BLaER1 treated with 17β-estradiol and CSF1 and Interleukin-3, amounts not matched to agents 10 nM and 100 nM (cell line): ENCODE measurements around the gene GRSF1.

Experiments
- H3K27ac ChIP-seq, 11 experiments: shearing (Covaris generic); formaldehyde crosslinking; 2 replicates each; pipeline ENCODE4 v1.8.1; 2022
- H3K27me3 ChIP-seq, 11 experiments: shearing (Covaris generic); formaldehyde crosslinking; 2 replicates each; pipeline ENCODE4 v1.8.1; 2022
- H3K36me3 ChIP-seq, 11 experiments: shearing (Covaris generic); formaldehyde crosslinking; 2 replicates each; pipeline ENCODE4 v1.8.1; 2022
- H3K4me1 ChIP-seq, 10 experiments: shearing (Covaris generic); formaldehyde crosslinking; 2 replicates each; pipeline ENCODE4 v1.8.1; 2022
- H3K4me2 ChIP-seq, 11 experiments: shearing (Covaris generic); formaldehyde crosslinking; 2 replicates each; pipeline ENCODE4 v1.8.1; 2022
- H3K4me3 ChIP-seq, 10 experiments: shearing (Covaris generic); formaldehyde crosslinking; 2 replicates each; pipeline ENCODE4 v1.8.1; 2022
- H3K9ac ChIP-seq, 11 experiments: shearing (Covaris generic); formaldehyde crosslinking; 2 replicates each; pipeline ENCODE4 v1.8.1; 2022
- H3K9me3 ChIP-seq, 11 experiments: shearing (Covaris generic); formaldehyde crosslinking; replicated peaks in 1 of 11; 2 replicates each; pipeline ENCODE4 v1.8.1; 2022
- H4K20me1 ChIP-seq, 11 experiments: shearing (Covaris generic); formaldehyde crosslinking; 2 replicates each; pipeline ENCODE4 v1.8.1; 2022
- Cebpa-rat ChIP-seq, 11 experiments: shearing (Covaris generic); IDR thresholded peaks; 2 replicates each; pipeline ENCODE4 v1.8.1; 2022

GRSF1 gene

GRCh38 chr4:70839589-70840093, at the start of gene GRSF1:
TSS of gene GRSF1 (minus strand) at chr4:70839890. CDS start at chr4:70839827, 63 bp downstream.
- Histone ChIP-seq H3K9me3 (no peaks in the 10 kb centered on the region), H3K36me3 (peaks cover 15 to 28% (median 25%) of the 10 kb centered on the region in 11 experiments), H3K4me3 (peak within 1 kb of the TSS; percentile 89 to 98 (median 96)), H3K27ac (peak within 1 kb of the TSS; percentile 88 to 99 (median 98)), H3K9ac (peak within 1 kb of the TSS; percentile 94 to 100 (median 98)), H3K4me2 (peak within 1 kb of the TSS; percentile 84 to 95 (median 92)), H3K4me1 (peaks cover 18 to 43% (median 33%) of the 10 kb centered on the region in 10 experiments; a peak in 19 of 20 replicates), H4K20me1 (peaks cover 33 to 49% (median 44%) of the 10 kb centered on the region in 11 experiments; a peak in 21 of 22 replicates), H3K27me3 (no peaks in the 10 kb centered on the region)
- TF ChIP-seq Cebpa-rat (IDR thresholded peaks at IDR 0.05) = no peak

GRCh38 chr4:70885174-70885573, 45.5 kb upstream of the GRSF1 start:
- H3K27me3 ChIP-seq = no peaks in the 10 kb centered on the region
- H3K9me3 ChIP-seq = no peaks in the 10 kb centered on the region
- H3K4me1 ChIP-seq = no peaks in the 10 kb centered on the region
- H3K27ac ChIP-seq = no peak overlapping the region
- no peaks in the 10 kb centered on the region for H4K20me1 ChIP-seq
- H3K4me2 ChIP-seq = no peak overlapping the region
- no peak for TF ChIP-seq Cebpa-rat (IDR thresholded peaks at IDR 0.05)
- H3K36me3 ChIP-seq = no peaks in the 10 kb centered on the region
- H3K4me3 ChIP-seq = no peak overlapping the region
- H3K9ac ChIP-seq = no peak overlapping the region

- no peaks in the 10 kb centered on the region for H4K20me1 ChIP-seq
- no peak overlapping the region for H3K27ac ChIP-seq
- TF ChIP-seq Cebpa-rat (IDR thresholded peaks at IDR 0.05) = no peak
- H3K9ac ChIP-seq = no peak overlapping the region
- H3K9me3 ChIP-seq = no peaks in the 10 kb centered on the region
- no peak overlapping the region for H3K4me2 ChIP-seq
- no peaks in the 10 kb centered on the region for H3K27me3 ChIP-seq
- no peak overlapping the region for H3K4me3 ChIP-seq
- H3K36me3 ChIP-seq = no peaks in the 10 kb centered on the region
- H3K4me1 ChIP-seq = no peaks in the 10 kb centered on the region
Observed at GRCh38 chr4:70880739-70881138, 41.0 kb upstream of the GRSF1 start.

GRCh38 chr4:70877556-70877955, 37.9 kb upstream of the GRSF1 start:
- H3K36me3 ChIP-seq = no peaks in the 10 kb centered on the region
- no peak for TF ChIP-seq Cebpa-rat (IDR thresholded peaks at IDR 0.05)
- no peaks in the 10 kb centered on the region for H3K27me3 ChIP-seq
- H4K20me1 ChIP-seq = no peaks in the 10 kb centered on the region
- no peak overlapping the region for H3K9ac ChIP-seq
- H3K9me3 ChIP-seq = no peaks in the 10 kb centered on the region
- H3K4me2 ChIP-seq = no peak overlapping the region
- peaks cover 5 to 12% (median 10%) of the 10 kb centered on the region in 10 experiments; a peak in 14 of 20 replicates for H3K4me1 ChIP-seq
- no peak overlapping the region for H3K27ac ChIP-seq
- no peak overlapping the region for H3K4me3 ChIP-seq

- H3K4me3 ChIP-seq = no peak overlapping the region
- H3K4me2 ChIP-seq = peak overlapping the region in 10 of 11 experiments; percentile 8 to 52 (median 31); a peak in 12 of 22 replicates
- H3K27ac ChIP-seq = no peak overlapping the region
- TF ChIP-seq Cebpa-rat (IDR thresholded peaks at IDR 0.05) = no peak
- no peaks in the 10 kb centered on the region for H3K27me3 ChIP-seq
- H4K20me1 ChIP-seq = no peaks in the 10 kb centered on the region
- H3K9me3 ChIP-seq = no peaks in the 10 kb centered on the region
- peaks cover 5 to 12% (median 10%) of the 10 kb centered on the region in 10 experiments; a peak in 14 of 20 replicates for H3K4me1 ChIP-seq
- no peak overlapping the region for H3K9ac ChIP-seq
- H3K36me3 ChIP-seq = no peaks in the 10 kb centered on the region
Observed at GRCh38 chr4:70874268-70875156, 34.8 kb upstream of the GRSF1 start.

GRCh38 chr4:70873216-70873615, 33.5 kb upstream of the GRSF1 start:
- no peak overlapping the region for H3K4me3 ChIP-seq

GRCh38 chr4:70868778-70869177, 29.1 kb upstream of the GRSF1 start:
- Histone ChIP-seq H4K20me1 (no peaks in the 10 kb centered on the region), H3K4me2 (no peak overlapping the region), H3K4me3 (no peak overlapping the region), H3K9ac (no peak overlapping the region), H3K36me3 (no peaks in the 10 kb centered on the region), H3K9me3 (no peaks in the 10 kb centered on the region), H3K27ac (no peak overlapping the region), H3K27me3 (no peaks in the 10 kb centered on the region), H3K4me1 (peaks cover 0 to 4% (median 0%) of the 10 kb centered on the region in 10 experiments; a peak in 1 of 20 replicates)
- no peak for TF ChIP-seq Cebpa-rat (IDR thresholded peaks at IDR 0.05)

More at GRCh38 chr4:70873216-70873615, 33.5 kb upstream of the GRSF1 start:
- no peaks in the 10 kb centered on the region for H3K27me3 ChIP-seq
- no peak for TF ChIP-seq Cebpa-rat (IDR thresholded peaks at IDR 0.05)
- H4K20me1 ChIP-seq = no peaks in the 10 kb centered on the region
- no peaks in the 10 kb centered on the region for H3K9me3 ChIP-seq
- H3K36me3 ChIP-seq = no peaks in the 10 kb centered on the region
- peaks cover 5 to 12% (median 10%) of the 10 kb centered on the region in 10 experiments; a peak in 14 of 20 replicates for H3K4me1 ChIP-seq
- H3K9ac ChIP-seq = no peak overlapping the region
- no peak overlapping the region for H3K27ac ChIP-seq
- no peak overlapping the region for H3K4me2 ChIP-seq

GRCh38 chr4:70863099-70863790, 23.6 kb upstream of the GRSF1 start:
- Histone ChIP-seq H3K9me3 (no peaks in the 10 kb centered on the region), H3K4me1 (peaks cover 0 to 5% (median 0%) of the 10 kb centered on the region in 10 experiments; a peak in 1 of 20 replicates), H3K36me3 (no peaks in the 10 kb centered on the region), H4K20me1 (no peaks in the 10 kb centered on the region), H3K27me3 (no peaks in the 10 kb centered on the region), H3K9ac (no peak overlapping the region), H3K27ac (no peak overlapping the region), H3K4me3 (no peak overlapping the region), H3K4me2 (no peak overlapping the region)
- TF ChIP-seq Cebpa-rat (IDR thresholded peaks at IDR 0.05) = no peak

- Histone ChIP-seq H3K9me3 (peaks cover 0 to 7% (median 0%) of the 10 kb centered on the region in 11 experiments; a peak in 2 of 22 replicates), H3K27ac (no peak overlapping the region), H3K27me3 (no peaks in the 10 kb centered on the region), H3K9ac (no peak overlapping the region), H3K4me2 (no peak overlapping the region), H3K4me1 (0 out of 20 replicates have a peak, but pooled peaks cover 0 to 5% (median 0%) of the 10 kb centered on the region in 10 experiments), H3K4me3 (no peak overlapping the region), H4K20me1 (no peaks in the 10 kb centered on the region), H3K36me3 (no peaks in the 10 kb centered on the region)
- no peak for TF ChIP-seq Cebpa-rat (IDR thresholded peaks at IDR 0.05)
Observed at GRCh38 chr4:70859066-70859465, 19.4 kb upstream of the GRSF1 start.
